Stimulated activated CD4-positive, alpha-beta T cell treated with anti-CD3 and anti-CD28 coated beads, Interleukin-2, amount 100 ng/mL, for 48 hours (primary cell): ENCODE measurements around the gene SEPTIN3.

Experiments
- DNase-seq, 2 donors: peaks; one replicate each; pipeline ENCODE4 v3.0.0-alpha.2; 2020

Gene SEPTIN3

GRCh38 chr22:41969110-41969646 lies at the start of gene SEPTIN3:
SEPTIN3 (plus strand) TSS chr22:41969443; CDS start chr22:41971493, 2,050 bp downstream.
- DNase-seq, result no peak

- DNase-seq, result no peak
These were observed 48.8 kb upstream of the SEPTIN3 start for GRCh38 chr22:41920271-41920976.

- no peak for DNase-seq
These were observed 46.9 kb upstream of the SEPTIN3 start for GRCh38 chr22:41922328-41922727.

GRCh38 chr22:41922940-41923594 lies 46.2 kb upstream of the SEPTIN3 start:
- DNase-seq, result no peak

GRCh38 chr22:41923595-41924276 lies 45.5 kb upstream of the SEPTIN3 start:
- no peak for DNase-seq

- peak; percentile 74 to 78 for DNase-seq
These were observed 43.3 kb upstream of the SEPTIN3 start for GRCh38 chr22:41925783-41926460.

- DNase-seq, result no peak
These were observed 41.4 kb upstream of the SEPTIN3 start for GRCh38 chr22:41927813-41928212.

GRCh38 chr22:41928593-41929417 lies 40.4 kb upstream of the SEPTIN3 start:
- DNase-seq, result no peak

- DNase-seq, result no peak
These were observed 39.8 kb upstream of the SEPTIN3 start for GRCh38 chr22:41929418-41929810.

- no peak for DNase-seq
These were observed 37.5 kb upstream of the SEPTIN3 start for GRCh38 chr22:41931701-41932269.

- no peak for DNase-seq
These were observed 36.9 kb upstream of the SEPTIN3 start for GRCh38 chr22:41932353-41932752.

- no peak for DNase-seq
These were observed 35.6 kb upstream of the SEPTIN3 start for GRCh38 chr22:41933411-41934177.

- DNase-seq, result no peak
These were observed 34.8 kb upstream of the SEPTIN3 start for GRCh38 chr22:41934284-41935014.

- DNase-seq, result no peak
These were observed 34.3 kb upstream of the SEPTIN3 start for GRCh38 chr22:41935015-41935351.

- no peak for DNase-seq
These were observed 33.7 kb upstream of the SEPTIN3 start for GRCh38 chr22:41935509-41935908.

GRCh38 chr22:41936894-41937169 lies 32.4 kb upstream of the SEPTIN3 start:
- no peak for DNase-seq

- peak; percentile 82 to 92 for DNase-seq
These were observed 29.0 kb upstream of the SEPTIN3 start for GRCh38 chr22:41939981-41940831.

GRCh38 chr22:41940832-41941765 lies 28.1 kb upstream of the SEPTIN3 start:
- peak; percentile 72 to 77 for DNase-seq
